K562 (cell line): ENCODE measurements around the gene YBX3. TPM values are rescaled to one million over a fixed set of nuclear protein-coding genes. Genes with fewer than 3 reads are reported as not detected.

Experiments used
- ARID3A ChIP-seq: IDR thresholded peaks from 2 replicates; pipeline ENCODE4 v1.6.1; 2012; ENCODE audit warnings: low read depth, low read length, improper control_type of control experiment, borderline replicate concordance
- C11orf30 ChIP-seq: fragments of 450-650 bp; IDR thresholded peaks from 2 replicates; pipeline ENCODE4 v1.6.1; 2016; ENCODE audit warnings: low read depth, mild to moderate bottlenecking
- ETV6 ChIP-seq, 3 experiments: fragments of 150-350 bp in 1 of 3; sonication (generic) in 1 of 3; formaldehyde crosslinking in 1 of 3; IDR thresholded peaks; 2 replicates each; pipeline versions ENCODE4 v1.6.1 to v1.8.0; 2014 to 2022; ENCODE audit warnings: borderline replicate concordance in 2 of 3, low read depth in 2 of 3, antibody characterized with exemption in 1 of 3, low read length in 1 of 3, mild to moderate bottlenecking in 1 of 3, missing genetic modification reagents in 1 of 3
- GTF2E2 ChIP-seq: fragments of 200-800 bp; sonication (Bioruptor generic); IDR thresholded peaks from 2 replicates; pipeline ENCODE4 v1.6.1; 2016; ENCODE audit warnings: missing genetic modification characterization, missing compliant biosample characterization
- KLF16 ChIP-seq: IDR thresholded peaks from 2 replicates; pipeline ENCODE4 v1.6.1; 2016; ENCODE audit warnings: antibody characterized with exemption
- NELFE ChIP-seq: IDR thresholded peaks from 2 replicates; pipeline ENCODE4 v1.6.1; 2011; ENCODE audit warnings: mild to moderate bottlenecking; ENCODE audit not compliant: insufficient read depth, insufficient read length
- NR2C1 ChIP-seq, 2 experiments: fragments of 450-650 bp; IDR thresholded peaks; 2 replicates each; pipeline ENCODE4 v1.6.1; 2017; ENCODE audit warnings: mild to moderate bottlenecking in 2 of 2, antibody characterized with exemption in 1 of 2, inconsistent platforms in 1 of 2, missing compliant biosample characterization in 1 of 2, missing genetic modification characterization in 1 of 2
- NR2C2 ChIP-seq, 2 experiments: fragments of 200-800 bp in 1 of 2; sonication (Bioruptor generic) in 1 of 2; sonication (generic) in 1 of 2; formaldehyde crosslinking in 1 of 2; IDR thresholded peaks; 2 replicates each; pipeline versions ENCODE4 v1.6.1 to v1.8.0; 2016 to 2022; ENCODE audit warnings: mild to moderate bottlenecking in 1 of 2, missing compliant biosample characterization in 1 of 2, missing genetic modification characterization in 1 of 2, missing genetic modification reagents in 1 of 2
- RCOR1 ChIP-seq, 2 experiments: IDR thresholded peaks; 2 replicates each; pipeline ENCODE4 v1.6.1; 2012; ENCODE audit warnings: low read depth in 2 of 2, low read length in 2 of 2, borderline replicate concordance in 1 of 2, improper control_type of control experiment in 1 of 2
- TAF9B ChIP-seq: fragments of 450-650 bp; IDR thresholded peaks from 2 replicates; pipeline ENCODE4 v1.6.1; 2018; ENCODE audit warnings: mild to moderate bottlenecking; ENCODE audit not compliant: partially characterized antibody
- TEAD4 ChIP-seq, 2 experiments: sonication (generic) in 1 of 2; formaldehyde crosslinking in 1 of 2; IDR thresholded peaks; 2 replicates each; pipeline versions ENCODE4 v1.6.1 to v1.8.0; 2012 to 2022; ENCODE audit warnings: borderline replicate concordance in 1 of 2, inconsistent platforms in 1 of 2, low read length in 1 of 2, mild to moderate bottlenecking in 1 of 2, missing genetic modification reagents in 1 of 2
- ZBTB17 ChIP-seq: fragments of 450-650 bp; formaldehyde crosslinking; IDR thresholded peaks from 2 replicates; pipeline ENCODE4 v1.4.0; 2020; ENCODE audit warnings: mild to moderate bottlenecking
- ZNF407 ChIP-seq: fragments of 450-650 bp; IDR thresholded peaks from 2 replicates; pipeline ENCODE4 v1.6.1; 2016; ENCODE audit warnings: low read depth
- polyA plus RNA-seq, 8 experiments: library from polyadenylated mRNA; depleted of rRNA in 4 of 8; stranded (reverse) in 5 of 8; unstranded in 3 of 8; fragments of >200 nt; fragmentation: Nextera tagmentation in 2 of 8; fragmentation: Illumina TruSeq in 1 of 8; extraction: Ambion mirVana in 2 of 8; extraction: Trizol in 1 of 8; gene quantifications; 2 replicates each; pipeline versions ENCODE4 v1.2.1 to v1.2.3, GENCODE V29; 2011 to 2014; ENCODE audit warnings: inconsistent platforms in 1 of 8, missing spikeins in 1 of 8
- total RNA-seq, 7 experiments: library from RNA; depleted of rRNA in 6 of 7; stranded (reverse); fragments of >200 nt in 6 of 7; fragmentation: Illumina TruSeq in 2 of 7; extraction: Trizol in 2 of 7; gene quantifications; 2 replicates each; pipeline versions ENCODE4 v1.2.1 to v1.2.3, GENCODE V29; 2011 to 2021; ENCODE audit warnings: low replicate concordance in 1 of 7

Gene YBX3
- total and polyA plus RNA-seq, 9 of the 15 experiments (the other 6 are each of a cell fraction or from before 2014, with no cell fraction given), result 47.0 to 239 (median 81.5) TPM

- no peak for TF ChIP-seq ARID3A
- TF ChIP-seq NR2C2 (CRISPR knock-in tag; IDR thresholded peaks at IDR 0.05), result no peak
- 0 out of 2 replicates have a peak, but pooled peaks have one; percentile 15 for TF ChIP-seq NR2C2 (tag; IDR thresholded peaks at IDR 0.05)
- 0 out of 4 replicates have a peak, but pooled peaks of 1 of the 2 experiments have one; percentile 22 for TF ChIP-seq RCOR1 (IDR thresholded peaks at IDR 0.05; ENCODE audit: borderline replicate concordance in 1 of 2, low read depth in 2 of 2, low read length in 2 of 2)
- no peak for TF ChIP-seq KLF16
- TF ChIP-seq NR2C1 (IDR thresholded peaks at IDR 0.05), result no peak
- no peak for TF ChIP-seq NR2C1 (tag; IDR thresholded peaks at IDR 0.05)
- TF ChIP-seq ETV6 (IDR thresholded peaks at IDR 0.05; ENCODE audit: borderline replicate concordance in 1 of 2, low read depth in 2 of 2, low read length in 1 of 2), result no peak
- no peak for TF ChIP-seq ETV6 (CRISPR knock-in tag; IDR thresholded peaks at IDR 0.05; ENCODE audit: borderline replicate concordance)
- TF ChIP-seq C11orf30, result peak; percentile 81
- no peak for TF ChIP-seq GTF2E2
- TF ChIP-seq NELFE, result no peak
- TF ChIP-seq ZBTB17 (CRISPR knock-in tag), result no peak
- peak; percentile 54 for TF ChIP-seq TAF9B
- no peak for TF ChIP-seq ZNF407
- TF ChIP-seq TEAD4 (IDR thresholded peaks at IDR 0.05; ENCODE audit: low read length), result no peak
- no peak for TF ChIP-seq TEAD4 (CRISPR knock-in tag; IDR thresholded peaks at IDR 0.05; ENCODE audit: borderline replicate concordance)
Measured at GRCh38 chr12:10739157-10740118, 16.3 kb upstream of the YBX3 start (continued).
